Liver (tissue), 9 donors: ENCODE measurements around the gene PTBP3. TPM values are rescaled to one million over a fixed set of nuclear protein-coding genes. Genes with fewer than 3 reads are reported as not detected.

ENCODE experiments used
- DNase-seq: peaks from one replicate; pipeline ENCODE4 v3.0.0-alpha.2; 2017; ENCODE audit warnings: low spot score
- H3K27ac ChIP-seq, 2 donors: one replicate each; pipeline ENCODE4 v1.7.0; 2013; ENCODE audit warnings: inconsistent platforms in 2 of 2, low read length in 2 of 2, control low read depth in 1 of 2, low read depth in 1 of 2, mild to moderate bottlenecking in 1 of 2
- H3K27me3 ChIP-seq, 4 donors: one replicate each; pipeline versions ENCODE4 v1.6.1 to v1.7.0; 2013; ENCODE audit warnings: low read length in 3 of 4, inconsistent platforms in 1 of 4, mild to moderate bottlenecking in 1 of 4, moderate library complexity in 1 of 4; ENCODE audit not compliant: control insufficient read depth in 4 of 4, insufficient read depth in 4 of 4
- H3K36me3 ChIP-seq, 4 donors: one replicate each; pipeline versions ENCODE4 v1.6.1 to v1.7.0; 2013; ENCODE audit warnings: low read length in 3 of 4, mild to moderate bottlenecking in 3 of 4, low read depth in 1 of 4, moderate library complexity in 1 of 4; ENCODE audit not compliant: control insufficient read depth in 4 of 4, insufficient read depth in 3 of 4
- H3K4me1 ChIP-seq, 4 donors: one replicate each; pipeline versions ENCODE4 v1.6.1 to v1.7.0; 2013; ENCODE audit warnings: low read length in 3 of 4, mild to moderate bottlenecking in 3 of 4, moderate library complexity in 1 of 4; ENCODE audit not compliant: control insufficient read depth in 4 of 4, insufficient read depth in 4 of 4
- H3K4me3 ChIP-seq, 3 donors: one replicate each; pipeline versions ENCODE4 v1.6.1 to v1.7.0; 2013; ENCODE audit warnings: low read length in 3 of 3, control low read depth in 1 of 3, low read depth in 1 of 3, mild to moderate bottlenecking in 1 of 3
- H3K9ac ChIP-seq, 2 donors: one replicate each; pipeline ENCODE4 v1.7.0; 2013; ENCODE audit warnings: low read length in 2 of 2, mild to moderate bottlenecking in 2 of 2, moderate library complexity in 2 of 2, control low read depth in 1 of 2, low read depth in 1 of 2
- H3K9me3 ChIP-seq, 4 donors: one replicate each; pipeline versions ENCODE4 v1.6.1 to v1.7.0; 2013; ENCODE audit warnings: low read length in 3 of 4; ENCODE audit not compliant: control insufficient read depth in 4 of 4
- CTCF ChIP-seq: fragments of 150-350 bp; IDR thresholded peaks from 2 replicates; pipeline ENCODE4 v1.5.1; 2017; ENCODE audit warnings: improper control_type of control experiment, low read depth, low read length; ENCODE audit not compliant: missing input control
- EGR1 ChIP-seq, 2 donors: IDR thresholded peaks; 2 replicates each; pipeline ENCODE4 v1.6.1; 2016 to 2018; ENCODE audit warnings: antibody characterized with exemption in 2 of 2, low read depth in 2 of 2
- FOXA1 ChIP-seq: IDR thresholded peaks from 2 replicates; pipeline ENCODE4 v1.6.1; 2016; ENCODE audit warnings: antibody characterized with exemption
- FOXA2 ChIP-seq: IDR thresholded peaks from 2 replicates; pipeline ENCODE4 v1.6.1; 2016; ENCODE audit warnings: antibody characterized with exemption
- GABPA ChIP-seq, 2 donors: IDR thresholded peaks in 1 of 2; conservative IDR thresholded peaks in 1 of 2; 2 replicates each; pipeline ENCODE4 v1.6.1; 2016; ENCODE audit warnings: antibody characterized with exemption in 2 of 2, mild to moderate bottlenecking in 1 of 2, moderate library complexity in 1 of 2
- HNF4A ChIP-seq, 2 donors: conservative IDR thresholded peaks; 2 replicates each; pipeline ENCODE4 v1.6.1; 2016; ENCODE audit warnings: antibody characterized with exemption in 2 of 2, mild to moderate bottlenecking in 2 of 2
- HNF4G ChIP-seq: IDR thresholded peaks from 2 replicates; pipeline ENCODE4 v1.6.1; 2016; ENCODE audit warnings: antibody characterized with exemption
- JUND ChIP-seq, 2 donors: IDR thresholded peaks; 2 replicates each; pipeline ENCODE4 v1.6.1; 2016; ENCODE audit warnings: antibody characterized with exemption in 2 of 2
- MAX ChIP-seq: IDR thresholded peaks from 2 replicates; pipeline ENCODE4 v1.6.1; 2016; ENCODE audit warnings: antibody characterized with exemption
- NR2F2 ChIP-seq: IDR thresholded peaks from 2 replicates; pipeline ENCODE4 v1.6.1; 2016; ENCODE audit warnings: antibody characterized with exemption
- REST ChIP-seq: IDR thresholded peaks from 2 replicates; pipeline ENCODE4 v1.6.1; 2016; ENCODE audit warnings: antibody characterized with exemption, mild to moderate bottlenecking
- RXRA ChIP-seq, 2 donors: IDR thresholded peaks; 2 replicates each; pipeline ENCODE4 v1.6.1; 2017 to 2018; ENCODE audit warnings: antibody characterized with exemption in 2 of 2, mild to moderate bottlenecking in 1 of 2
- SP1 ChIP-seq: IDR thresholded peaks from 2 replicates; pipeline ENCODE4 v1.6.1; 2018; ENCODE audit warnings: antibody characterized with exemption, mild to moderate bottlenecking
- TAF1 ChIP-seq: conservative IDR thresholded peaks from 2 replicates; pipeline ENCODE4 v1.6.1; 2016; ENCODE audit warnings: antibody characterized with exemption, mild to moderate bottlenecking
- YY1 ChIP-seq: IDR thresholded peaks from 2 replicates; pipeline ENCODE4 v1.6.1; 2016; ENCODE audit warnings: antibody characterized with exemption, mild to moderate bottlenecking
- WGBS: extraction: QIAGEN DNeasy Blood & Tissue Kit; methylation state at CpG from one replicate; pipeline ENCODE4 v1.1.7; 2013; 5-methylcytosine and 5-hydroxymethylcytosine counted together
- polyA plus RNA-seq, 2 donors: library from polyadenylated mRNA; stranded (reverse) in 1 of 2; unstranded in 1 of 2; fragments of 200-250 nt in 1 of 2; fragments of >200 nt in 1 of 2; fragmentation: Nextera tagmentation in 1 of 2; extraction: Ambion mirVana in 1 of 2; gene quantifications; one replicate each; pipeline versions ENCODE4 v1.2.1 to v1.2.3, GENCODE V29; 2013 to 2015
- total RNA-seq, 2 donors: library from RNA; depleted of rRNA; stranded (reverse); fragments of >200 nt; gene quantifications; one replicate each; pipeline ENCODE4 v1.2.3, GENCODE V29; 2014
- TF ChIP-seq, protein P1 (sequence below): IDR thresholded peaks from 2 replicates; pipeline ENCODE4 v1.6.1; 2016; ENCODE audit warnings: antibody characterized with exemption
- TF ChIP-seq, protein P2 (sequence below): IDR thresholded peaks from 2 replicates; pipeline ENCODE4 v1.6.1; 2016; ENCODE audit warnings: antibody characterized with exemption
- donor health status: healthy.
- donor health status: healthy.
- donor health status: healthy.
- donor health status: healthy.
- donor health status: healthy.

PTBP3 gene
- total and polyA plus RNA-seq, 4 donors, result 4.3 to 34.1 (median 9.2) TPM

DNA sequence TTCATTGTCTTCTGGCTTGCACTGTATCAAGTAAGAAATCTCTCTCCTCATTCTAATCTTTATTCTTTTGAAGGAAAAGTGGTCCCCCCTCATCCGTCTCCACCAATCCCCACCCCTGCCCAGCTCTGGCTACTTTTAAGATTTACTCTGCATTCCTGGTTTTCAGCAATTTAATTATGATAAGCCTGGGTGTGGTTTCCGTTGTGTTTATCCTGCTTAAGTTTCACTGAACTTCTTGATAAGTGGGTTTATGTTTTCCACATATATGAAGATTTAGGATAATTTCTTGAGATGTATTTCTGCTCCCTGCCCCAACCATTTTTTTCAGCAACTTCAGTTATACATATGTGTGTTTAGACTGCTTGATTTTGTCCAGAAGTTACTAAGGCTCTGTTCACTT is 46.5 kb downstream of the PTBP3 start:
- no peak overlapping the region for H3K4me3 ChIP-seq
- WGBS, result 83% methylated on average over 2 of the region's 2 CpGs
- H3K9me3 ChIP-seq, result peaks cover 0 to 4% (median 1%) of the 10 kb centered on the region in 4 donors
- TF ChIP-seq EGR1 (IDR thresholded peaks at IDR 0.05; ENCODE audit: low read depth in 2 of 2) (no peak), JUND (IDR thresholded peaks at IDR 0.05) (no peak), RXRA (IDR thresholded peaks at IDR 0.05) (no peak), MAX (no peak), TAF1 (no peak), YY1 (no peak), REST (no peak), NR2F2 (no peak)
- TF ChIP-seq, protein P1, sequence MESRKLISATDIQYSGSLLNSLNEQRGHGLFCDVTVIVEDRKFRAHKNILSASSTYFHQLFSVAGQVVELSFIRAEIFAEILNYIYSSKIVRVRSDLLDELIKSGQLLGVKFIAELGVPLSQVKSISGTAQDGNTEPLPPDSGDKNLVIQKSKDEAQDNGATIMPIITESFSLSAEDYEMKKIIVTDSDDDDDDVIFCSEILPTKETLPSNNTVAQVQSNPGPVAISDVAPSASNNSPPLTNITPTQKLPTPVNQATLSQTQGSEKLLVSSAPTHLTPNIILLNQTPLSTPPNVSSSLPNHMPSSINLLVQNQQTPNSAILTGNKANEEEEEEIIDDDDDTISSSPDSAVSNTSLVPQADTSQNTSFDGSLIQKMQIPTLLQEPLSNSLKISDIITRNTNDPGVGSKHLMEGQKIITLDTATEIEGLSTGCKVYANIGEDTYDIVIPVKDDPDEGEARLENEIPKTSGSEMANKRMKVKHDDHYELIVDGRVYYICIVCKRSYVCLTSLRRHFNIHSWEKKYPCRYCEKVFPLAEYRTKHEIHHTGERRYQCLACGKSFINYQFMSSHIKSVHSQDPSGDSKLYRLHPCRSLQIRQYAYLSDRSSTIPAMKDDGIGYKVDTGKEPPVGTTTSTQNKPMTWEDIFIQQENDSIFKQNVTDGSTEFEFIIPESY, result no peak
- TF ChIP-seq, protein P2, sequence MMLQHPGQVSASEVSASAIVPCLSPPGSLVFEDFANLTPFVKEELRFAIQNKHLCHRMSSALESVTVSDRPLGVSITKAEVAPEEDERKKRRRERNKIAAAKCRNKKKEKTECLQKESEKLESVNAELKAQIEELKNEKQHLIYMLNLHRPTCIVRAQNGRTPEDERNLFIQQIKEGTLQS, result no peak
- no peaks in the 10 kb centered on the region for H3K36me3 ChIP-seq
- H3K9ac ChIP-seq, result no peak overlapping the region
- no peak overlapping the region for H3K27ac ChIP-seq
- DNase-seq, result no peak
- no peaks in the 10 kb centered on the region for H3K4me1 ChIP-seq
- no peaks in the 10 kb centered on the region for H3K27me3 ChIP-seq

- Histone ChIP-seq H3K27me3 (no peaks in the 10 kb centered on the region), H3K36me3 (no peaks in the 10 kb centered on the region), H3K9me3 (peaks cover 0 to 4% (median 1%) of the 10 kb centered on the region in 4 donors), H3K4me1 (no peaks in the 10 kb centered on the region), H3K27ac (no peak overlapping the region), H3K4me3 (no peak overlapping the region), H3K9ac (no peak overlapping the region)
- 93% methylated on average over 2 of the region's 2 CpGs for WGBS
- TF ChIP-seq FOXA2, result no peak
- no peak for TF ChIP-seq CTCF
- TF ChIP-seq EGR1 (IDR thresholded peaks at IDR 0.05; ENCODE audit: low read depth in 2 of 2), result no peak
- no peak for TF ChIP-seq FOXA1
- TF ChIP-seq MAX, result no peak
- TF ChIP-seq, protein P2, result no peak
- TF ChIP-seq RXRA (IDR thresholded peaks at IDR 0.05), result no peak
- no peak for TF ChIP-seq HNF4A (conservative IDR thresholded peaks at IDR 0.05)
- no peak for TF ChIP-seq SP1
- TF ChIP-seq HNF4G, result no peak
- TF ChIP-seq, protein P1, result no peak
- no peak for TF ChIP-seq TAF1
- TF ChIP-seq JUND (IDR thresholded peaks at IDR 0.05), result no peak
- TF ChIP-seq GABPA (IDR thresholded peaks at IDR 0.05 in 1 of 2, conservative IDR thresholded peaks at IDR 0.05 in 1 of 2), result no peak
- DNase-seq, result no peak
These were observed 48.4 kb downstream of the PTBP3 start for GRCh38 chr9:112285056-112285455.
